Measurements from ENCODE around the gene PTPN14.

The PTPN14 gene

GRCh38 chr1:214425716-214426425, 125.5 kb downstream of the PTPN14 start:
- DNase-seq (ENCODE audit: low read depth), result no peak

GRCh38 chr1:214425101-214425500, 126.3 kb downstream of the PTPN14 start:
- no peak for DNase-seq (ENCODE audit: low read depth)

GRCh38 chr1:214423045-214423444, 128.4 kb downstream of the PTPN14 start:
- no peak for DNase-seq (ENCODE audit: low read depth)

GRCh38 chr1:214422137-214422671, 129.2 kb downstream of the PTPN14 start:
- no peak for DNase-seq (ENCODE audit: low read depth)

GRCh38 chr1:214420833-214421232, 130.6 kb downstream of the PTPN14 start:
- no peak for DNase-seq (ENCODE audit: low read depth)

GRCh38 chr1:214420341-214420740, 131.1 kb downstream of the PTPN14 start:
- no peak for DNase-seq (ENCODE audit: low read depth)

- DNase-seq (ENCODE audit: low read depth), result no peak
These were observed 131.8 kb downstream of the PTPN14 start for GRCh38 chr1:214419650-214420049.

- DNase-seq (ENCODE audit: low read depth), result no peak
These were observed 133.0 kb downstream of the PTPN14 start for GRCh38 chr1:214418391-214418790.

- no peak for DNase-seq (ENCODE audit: low read depth)
These were observed 133.7 kb downstream of the PTPN14 start for GRCh38 chr1:214417545-214418210.

GRCh38 chr1:214416858-214417257, 134.5 kb downstream of the PTPN14 start:
- DNase-seq (ENCODE audit: low read depth), result no peak

GRCh38 chr1:214416417-214416816, 135.0 kb downstream of the PTPN14 start:
- no peak for DNase-seq (ENCODE audit: low read depth)

- no peak for DNase-seq (ENCODE audit: low read depth)
These were observed 136.3 kb downstream of the PTPN14 start for GRCh38 chr1:214415131-214415530.

- no peak for DNase-seq (ENCODE audit: low read depth)
These were observed 136.7 kb downstream of the PTPN14 start for GRCh38 chr1:214414691-214415090.

GRCh38 chr1:214413315-214413714, 138.1 kb downstream of the PTPN14 start:
- DNase-seq (ENCODE audit: low read depth), result no peak

- DNase-seq (ENCODE audit: low read depth), result no peak
These were observed 146.7 kb downstream of the PTPN14 start for GRCh38 chr1:214404571-214405213.

- DNase-seq (ENCODE audit: low read depth), result no peak
These were observed 147.2 kb downstream of the PTPN14 start for GRCh38 chr1:214404154-214404553.

GRCh38 chr1:214403431-214403830, 148.0 kb downstream of the PTPN14 start:
- no peak for DNase-seq (ENCODE audit: low read depth)

GRCh38 chr1:214402613-214403083, 148.8 kb downstream of the PTPN14 start:
- DNase-seq (ENCODE audit: low read depth), result no peak

- no peak for DNase-seq (ENCODE audit: low read depth)
These were observed 149.7 kb downstream of the PTPN14 start for GRCh38 chr1:214401666-214402065.

- no peak for DNase-seq (ENCODE audit: low read depth)
These were observed 151.3 kb downstream of the PTPN14 start for GRCh38 chr1:214400131-214400530.

GRCh38 chr1:214398490-214398889, 152.9 kb downstream of the PTPN14 start:
- no peak for DNase-seq (ENCODE audit: low read depth)

GRCh38 chr1:214397497-214397896, 153.9 kb downstream of the PTPN14 start:
- no peak for DNase-seq (ENCODE audit: low read depth)

GRCh38 chr1:214396330-214396729, 155.1 kb downstream of the PTPN14 start:
- DNase-seq (ENCODE audit: low read depth), result no peak
